AG09309 (cell line): ENCODE measurements around the gene AGTPBP1.

Source experiments
- DNase-seq: peaks from one replicate; pipeline ENCODE4 v3.0.0-alpha.2; 2010; ENCODE audit warnings: low read depth
- H3K4me3 ChIP-seq: 2 replicates; pipeline ENCODE4 v1.5.1; 2011; ENCODE audit warnings: mild to moderate bottlenecking, low read depth, low read length, moderate library complexity; ENCODE audit not compliant: control insufficient read depth
- CTCF ChIP-seq: IDR thresholded peaks from 2 replicates; pipeline ENCODE4 v1.5.1; 2011; ENCODE audit warnings: mild to moderate bottlenecking, low read depth, low read length, inconsistent platforms; ENCODE audit not compliant: insufficient read depth, control insufficient read depth; ENCODE audit errors: missing control alignments

Gene AGTPBP1

GRCh38 chr9:85511746-85512145, 230.0 kb downstream of the AGTPBP1 start:
- DNase-seq: no peak
- no peak for TF ChIP-seq CTCF
- H3K4me3 ChIP-seq: no peak overlapping the region

- H3K4me3 ChIP-seq: no peak overlapping the region
- DNase-seq: no peak
- no peak for TF ChIP-seq CTCF
Measured at GRCh38 chr9:85510830-85511504, 230.8 kb downstream of the AGTPBP1 start.

- TF ChIP-seq CTCF: no peak
- no peak for DNase-seq
- H3K4me3 ChIP-seq: no peak overlapping the region
Measured at GRCh38 chr9:85508616-85509015, 233.1 kb downstream of the AGTPBP1 start.

- TF ChIP-seq CTCF: no peak
- no peak overlapping the region for H3K4me3 ChIP-seq
- no peak for DNase-seq
Measured at GRCh38 chr9:85505612-85506011, 236.1 kb downstream of the AGTPBP1 start.

- no peak for DNase-seq
- TF ChIP-seq CTCF: peak; percentile 16
- no peak overlapping the region for H3K4me3 ChIP-seq
Measured at GRCh38 chr9:85502815-85503655, 238.7 kb downstream of the AGTPBP1 start.

- DNase-seq: no peak
- no peak for TF ChIP-seq CTCF
- no peak overlapping the region for H3K4me3 ChIP-seq
Measured at GRCh38 chr9:85501882-85502281, 239.9 kb downstream of the AGTPBP1 start.
